HEK293 (cell line): ENCODE measurements around the gene FXYD5.

Source experiments
- CTCF ChIA-PET: fragments of 350-600 bp; formaldehyde crosslinking; extraction: SDS; loops from one replicate; lab custom pipeline; 2021; ENCODE audit warnings: antibody characterized with exemption; lab: Yijun Ruan, JAX
- POLR2A ChIA-PET: fragments of 300-600 bp; formaldehyde crosslinking; extraction: SDS; loops from one replicate; lab custom pipeline; 2020; ENCODE audit warnings: antibody characterized with exemption, inconsistent platforms; lab: Yijun Ruan, JAX
- H3K27ac ChIP-seq: fragments of 200-500 bp; sonication (Bioruptor generic); 2 replicates; pipeline ENCODE4 v1.5.1; 2014; ENCODE audit warnings: low read depth, low read length, control low read depth, inconsistent platforms; ENCODE audit errors: extremely low read depth
- H3K36me3 ChIP-seq, 2 experiments: fragments of 200-500 bp in 1 of 2; sonication (Bioruptor generic) in 1 of 2; 1 replicate in 1 of 2; 2 replicates in 1 of 2; pipeline ENCODE4 v1.5.1; 2014 to 2017; ENCODE audit warnings: inconsistent platforms in 2 of 2, low read length in 2 of 2; ENCODE audit not compliant: control insufficient read depth in 2 of 2, insufficient read depth in 1 of 2
- H3K4me1 ChIP-seq: fragments of 200-500 bp; sonication (Bioruptor generic); 2 replicates; pipeline ENCODE4 v1.5.1; 2014; ENCODE audit warnings: mild to moderate bottlenecking, low read length, inconsistent platforms; ENCODE audit not compliant: control insufficient read depth, insufficient read depth
- H3K4me3 ChIP-seq: 2 replicates; pipeline ENCODE4 v1.5.1; 2011; ENCODE audit warnings: low read depth, mild to moderate bottlenecking, control low read depth, low read length, moderate library complexity
- H3K9me3 ChIP-seq: fragments of 200-500 bp; sonication (Bioruptor generic); 2 replicates; pipeline ENCODE4 v1.5.1; 2014; ENCODE audit warnings: low read depth, low read length, inconsistent platforms; ENCODE audit not compliant: control insufficient read depth, insufficient read depth
- PRDM1 ChIP-seq: fragments of 450-650 bp; formaldehyde crosslinking; IDR thresholded peaks from 2 replicates; pipeline ENCODE4; 2016; ENCODE audit warnings: missing biosample characterization, missing genetic modification characterization
- REPIN1 ChIP-seq: fragments of 450-650 bp; formaldehyde crosslinking; IDR thresholded peaks from 2 replicates; pipeline ENCODE4 v1.5.1; 2017; ENCODE audit warnings: missing biosample characterization, missing genetic modification characterization, low read depth
- ZBTB20 ChIP-seq: fragments of 450-650 bp; formaldehyde crosslinking; IDR thresholded peaks from 2 replicates; pipeline ENCODE4 v1.5.1; 2016; ENCODE audit warnings: missing biosample characterization, missing genetic modification characterization
- ZFP37 ChIP-seq: fragments of 450-650 bp; formaldehyde crosslinking; IDR thresholded peaks from 2 replicates; pipeline ENCODE4 v1.5.1; 2016; ENCODE audit warnings: missing biosample characterization, missing genetic modification characterization
- ZFP41 ChIP-seq: fragments of 450-650 bp; formaldehyde crosslinking; IDR thresholded peaks from 2 replicates; pipeline ENCODE4 v1.5.1; 2016; ENCODE audit warnings: missing biosample characterization, missing genetic modification characterization, borderline replicate concordance
- ZNF121 ChIP-seq: fragments of 450-650 bp; formaldehyde crosslinking; IDR thresholded peaks from 2 replicates; pipeline ENCODE4 v1.5.1; 2016; ENCODE audit warnings: missing biosample characterization, missing genetic modification characterization
- ZNF146 ChIP-seq: fragments of 450-650 bp; formaldehyde crosslinking; IDR thresholded peaks from 2 replicates; pipeline ENCODE4 v1.5.1; 2016; ENCODE audit warnings: missing biosample characterization, missing genetic modification characterization
- ZNF174 ChIP-seq: fragments of 450-650 bp; formaldehyde crosslinking; IDR thresholded peaks from 2 replicates; pipeline ENCODE4 v1.5.0; 2017; ENCODE audit warnings: missing biosample characterization, mild to moderate bottlenecking, missing genetic modification characterization
- ZNF202 ChIP-seq: fragments of 450-650 bp; formaldehyde crosslinking; IDR thresholded peaks from 2 replicates; pipeline ENCODE4 v1.5.1; 2016; ENCODE audit warnings: missing biosample characterization, missing genetic modification characterization, borderline replicate concordance
- ZNF324 ChIP-seq: fragments of 450-650 bp; formaldehyde crosslinking; IDR thresholded peaks from 2 replicates; pipeline ENCODE4 v1.5.1; 2016; ENCODE audit warnings: missing biosample characterization, missing genetic modification characterization
- ZNF335 ChIP-seq: fragments of 450-650 bp; formaldehyde crosslinking; conservative IDR thresholded peaks from 2 replicates; pipeline ENCODE4 v1.5.1; 2016; ENCODE audit warnings: missing biosample characterization, missing genetic modification characterization
- ZNF350 ChIP-seq: fragments of 450-650 bp; formaldehyde crosslinking; IDR thresholded peaks from 2 replicates; pipeline ENCODE4 v1.5.0; 2017; ENCODE audit warnings: missing biosample characterization, mild to moderate bottlenecking, missing genetic modification characterization
- ZNF366 ChIP-seq: fragments of 450-650 bp; formaldehyde crosslinking; conservative IDR thresholded peaks from 2 replicates; pipeline ENCODE4 v1.5.1; 2016; ENCODE audit warnings: missing biosample characterization, missing genetic modification characterization
- ZNF391 ChIP-seq: fragments of 450-650 bp; formaldehyde crosslinking; IDR thresholded peaks from 2 replicates; pipeline ENCODE4 v1.5.1; 2016; ENCODE audit warnings: low read depth, missing biosample characterization, missing genetic modification characterization, borderline replicate concordance
- ZNF48 ChIP-seq: fragments of 450-650 bp; formaldehyde crosslinking; IDR thresholded peaks from 2 replicates; pipeline ENCODE4 v1.5.1; 2016; ENCODE audit warnings: missing biosample characterization, missing genetic modification characterization
- ZNF510 ChIP-seq: fragments of 450-650 bp; formaldehyde crosslinking; IDR thresholded peaks from 2 replicates; pipeline ENCODE4 v1.5.1; 2018; ENCODE audit warnings: mild to moderate bottlenecking, missing genetic modification characterization, missing biosample characterization; ENCODE audit not compliant: insufficient replicate concordance
- ZNF596 ChIP-seq: fragments of 450-650 bp; IDR thresholded peaks from 2 replicates; pipeline ENCODE4 v1.5.0; 2018; ENCODE audit warnings: missing biosample characterization, mild to moderate bottlenecking, missing genetic modification characterization, moderate library complexity
- ZNF768 ChIP-seq: fragments of 450-650 bp; formaldehyde crosslinking; IDR thresholded peaks from 2 replicates; pipeline ENCODE4 v1.5.1; 2018; ENCODE audit warnings: missing biosample characterization, mild to moderate bottlenecking, missing genetic modification characterization
- ZSCAN23 ChIP-seq: fragments of 450-650 bp; formaldehyde crosslinking; IDR thresholded peaks from 2 replicates; pipeline ENCODE4 v1.5.1; 2016; ENCODE audit warnings: missing biosample characterization, missing genetic modification characterization
- TF ChIP-seq, protein P1 (sequence below): fragments of 450-650 bp; formaldehyde crosslinking; IDR thresholded peaks from 2 replicates; pipeline ENCODE4 v1.5.1; 2016; ENCODE audit warnings: missing biosample characterization, missing genetic modification characterization
- TF ChIP-seq, protein P2 (sequence below): fragments of 450-650 bp; formaldehyde crosslinking; IDR thresholded peaks from 2 replicates; pipeline ENCODE4 v1.5.1; 2016; ENCODE audit warnings: missing biosample characterization, missing genetic modification characterization, low read depth
- TF ChIP-seq, protein P3 (sequence below): fragments of 450-650 bp; formaldehyde crosslinking; IDR thresholded peaks from 2 replicates; pipeline ENCODE4 v1.5.1; 2016; ENCODE audit warnings: missing biosample characterization, missing genetic modification characterization
- TF ChIP-seq, protein P4 (sequence below): fragments of 450-650 bp; formaldehyde crosslinking; IDR thresholded peaks from 2 replicates; pipeline ENCODE4 v1.5.1; 2017; ENCODE audit warnings: missing biosample characterization, missing genetic modification characterization
- TF ChIP-seq, protein P5 (sequence below): fragments of 450-650 bp; formaldehyde crosslinking; IDR thresholded peaks from 2 replicates; pipeline ENCODE4 v1.5.1; 2017; ENCODE audit warnings: missing biosample characterization, missing genetic modification characterization
- TF ChIP-seq, protein P6 (sequence below): fragments of 450-650 bp; formaldehyde crosslinking; IDR thresholded peaks from 2 replicates; pipeline ENCODE4 v1.5.1; 2016; ENCODE audit warnings: missing biosample characterization, missing genetic modification characterization
- TF ChIP-seq, protein P7 (sequence below): fragments of 450-650 bp; formaldehyde crosslinking; IDR thresholded peaks from 2 replicates; pipeline ENCODE4 v1.5.1; 2016; ENCODE audit warnings: missing biosample characterization, missing genetic modification characterization

The FXYD5 gene

DNA sequence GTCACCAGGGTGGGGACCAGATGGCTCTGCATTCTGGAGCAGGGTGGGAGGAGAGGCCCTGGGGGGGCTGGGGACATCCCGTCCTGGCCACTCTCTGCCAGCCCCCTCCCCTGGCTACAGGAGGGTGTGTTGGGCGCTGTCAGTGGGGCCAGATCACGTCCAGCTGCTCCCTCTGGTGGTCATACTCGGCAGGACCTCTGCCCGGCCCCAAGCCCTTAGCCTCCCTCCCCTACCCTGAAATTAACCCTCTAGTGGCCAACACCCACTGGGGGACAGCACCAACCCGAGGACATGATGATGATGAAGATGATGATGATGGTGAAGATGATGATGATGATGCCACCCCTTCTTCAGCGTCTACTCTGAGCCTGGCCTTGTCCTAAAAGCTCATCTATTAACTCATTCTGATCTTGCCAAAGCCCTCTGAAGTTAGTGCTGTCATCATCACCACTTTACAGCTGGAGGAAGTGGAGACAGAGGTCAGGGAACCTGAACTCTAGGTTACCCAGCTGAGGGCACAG is 19.1 kb upstream of the FXYD5 start:
- ChIA-PET POLR2A (interaction anchor here (0.9 to 1.3 kb wide), 4 partner anchors 10 to 80 kb away, joined by 3 to 4 read pairs (median 4); partner anchors contain the start of gene FXYD5), CTCF (interaction anchor here (0.5 to 5.5 kb wide), 53 partner anchors 8 to 1099 kb away, joined by 3 to 108 read pairs (median 5); partner anchors contain the start of genes FXYD3, FXYD5 and ZNF181)
- Histone ChIP-seq H3K4me3 (no peak overlapping the region), H3K9me3 (no peaks in the 10 kb centered on the region), H3K27ac (no peak overlapping the region; the same call in 1 of the 2 replicates), H3K36me3 (no peaks in the 10 kb centered on the region; a peak in 1 of 3 replicates), H3K4me1 (peaks cover 3% of the 10 kb centered on the region)
- TF ChIP-seq, protein P1, sequence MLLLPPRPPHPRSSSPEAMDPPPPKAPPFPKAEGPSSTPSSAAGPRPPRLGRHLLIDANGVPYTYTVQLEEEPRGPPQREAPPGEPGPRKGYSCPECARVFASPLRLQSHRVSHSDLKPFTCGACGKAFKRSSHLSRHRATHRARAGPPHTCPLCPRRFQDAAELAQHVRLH, result peak; percentile 78
- TF ChIP-seq, protein P2, sequence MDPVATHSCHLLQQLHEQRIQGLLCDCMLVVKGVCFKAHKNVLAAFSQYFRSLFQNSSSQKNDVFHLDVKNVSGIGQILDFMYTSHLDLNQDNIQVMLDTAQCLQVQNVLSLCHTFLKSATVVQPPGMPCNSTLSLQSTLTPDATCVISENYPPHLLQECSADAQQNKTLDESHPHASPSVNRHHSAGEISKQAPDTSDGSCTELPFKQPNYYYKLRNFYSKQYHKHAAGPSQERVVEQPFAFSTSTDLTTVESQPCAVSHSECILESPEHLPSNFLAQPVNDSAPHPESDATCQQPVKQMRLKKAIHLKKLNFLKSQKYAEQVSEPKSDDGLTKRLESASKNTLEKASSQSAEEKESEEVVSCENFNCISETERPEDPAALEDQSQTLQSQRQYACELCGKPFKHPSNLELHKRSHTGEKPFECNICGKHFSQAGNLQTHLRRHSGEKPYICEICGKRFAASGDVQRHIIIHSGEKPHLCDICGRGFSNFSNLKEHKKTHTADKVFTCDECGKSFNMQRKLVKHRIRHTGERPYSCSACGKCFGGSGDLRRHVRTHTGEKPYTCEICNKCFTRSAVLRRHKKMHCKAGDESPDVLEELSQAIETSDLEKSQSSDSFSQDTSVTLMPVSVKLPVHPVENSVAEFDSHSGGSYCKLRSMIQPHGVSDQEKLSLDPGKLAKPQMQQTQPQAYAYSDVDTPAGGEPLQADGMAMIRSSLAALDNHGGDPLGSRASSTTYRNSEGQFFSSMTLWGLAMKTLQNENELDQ, result 0 out of 2 replicates have a peak, but pooled peaks have one; percentile 19
- TF ChIP-seq ZNF202 (tag by site-specific recombination) (no peak), ZFP37 (peak; percentile 80; the same call in 1 of the 2 replicates), PRDM1 (tag by site-specific recombination) (no peak), ZNF510 (tag by site-specific recombination) (no peak), ZNF335 (tag by site-specific recombination) (no peak), ZNF366 (tag by site-specific recombination) (0 out of 2 replicates have a peak, but pooled peaks have one; percentile 27), ZNF48 (tag by site-specific recombination) (no peak), ZSCAN23 (no peak), ZNF146 (no peak), ZNF768 (tag by site-specific recombination) (no peak), ZNF174 (no peak), ZNF324 (tag by site-specific recombination) (peak; percentile 89), ZNF596 (tag by site-specific recombination) (no peak), REPIN1 (tag by site-specific recombination) (peak; percentile 85; the same call in 1 of the 2 replicates), ZFP41 (tag by site-specific recombination) (no peak), ZNF350 (tag by site-specific recombination) (no peak), ZNF121 (tag by site-specific recombination) (no peak), ZNF391 (tag by site-specific recombination) (peak; percentile 76; the same call in 1 of the 2 replicates), ZBTB20 (tag by site-specific recombination) (peak; percentile 29; the same call in 1 of the 2 replicates)
- TF ChIP-seq, protein P3, sequence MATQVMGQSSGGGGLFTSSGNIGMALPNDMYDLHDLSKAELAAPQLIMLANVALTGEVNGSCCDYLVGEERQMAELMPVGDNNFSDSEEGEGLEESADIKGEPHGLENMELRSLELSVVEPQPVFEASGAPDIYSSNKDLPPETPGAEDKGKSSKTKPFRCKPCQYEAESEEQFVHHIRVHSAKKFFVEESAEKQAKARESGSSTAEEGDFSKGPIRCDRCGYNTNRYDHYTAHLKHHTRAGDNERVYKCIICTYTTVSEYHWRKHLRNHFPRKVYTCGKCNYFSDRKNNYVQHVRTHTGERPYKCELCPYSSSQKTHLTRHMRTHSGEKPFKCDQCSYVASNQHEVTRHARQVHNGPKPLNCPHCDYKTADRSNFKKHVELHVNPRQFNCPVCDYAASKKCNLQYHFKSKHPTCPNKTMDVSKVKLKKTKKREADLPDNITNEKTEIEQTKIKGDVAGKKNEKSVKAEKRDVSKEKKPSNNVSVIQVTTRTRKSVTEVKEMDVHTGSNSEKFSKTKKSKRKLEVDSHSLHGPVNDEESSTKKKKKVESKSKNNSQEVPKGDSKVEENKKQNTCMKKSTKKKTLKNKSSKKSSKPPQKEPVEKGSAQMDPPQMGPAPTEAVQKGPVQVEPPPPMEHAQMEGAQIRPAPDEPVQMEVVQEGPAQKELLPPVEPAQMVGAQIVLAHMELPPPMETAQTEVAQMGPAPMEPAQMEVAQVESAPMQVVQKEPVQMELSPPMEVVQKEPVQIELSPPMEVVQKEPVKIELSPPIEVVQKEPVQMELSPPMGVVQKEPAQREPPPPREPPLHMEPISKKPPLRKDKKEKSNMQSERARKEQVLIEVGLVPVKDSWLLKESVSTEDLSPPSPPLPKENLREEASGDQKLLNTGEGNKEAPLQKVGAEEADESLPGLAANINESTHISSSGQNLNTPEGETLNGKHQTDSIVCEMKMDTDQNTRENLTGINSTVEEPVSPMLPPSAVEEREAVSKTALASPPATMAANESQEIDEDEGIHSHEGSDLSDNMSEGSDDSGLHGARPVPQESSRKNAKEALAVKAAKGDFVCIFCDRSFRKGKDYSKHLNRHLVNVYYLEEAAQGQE, result peak; percentile 99
- TF ChIP-seq, protein P4, sequence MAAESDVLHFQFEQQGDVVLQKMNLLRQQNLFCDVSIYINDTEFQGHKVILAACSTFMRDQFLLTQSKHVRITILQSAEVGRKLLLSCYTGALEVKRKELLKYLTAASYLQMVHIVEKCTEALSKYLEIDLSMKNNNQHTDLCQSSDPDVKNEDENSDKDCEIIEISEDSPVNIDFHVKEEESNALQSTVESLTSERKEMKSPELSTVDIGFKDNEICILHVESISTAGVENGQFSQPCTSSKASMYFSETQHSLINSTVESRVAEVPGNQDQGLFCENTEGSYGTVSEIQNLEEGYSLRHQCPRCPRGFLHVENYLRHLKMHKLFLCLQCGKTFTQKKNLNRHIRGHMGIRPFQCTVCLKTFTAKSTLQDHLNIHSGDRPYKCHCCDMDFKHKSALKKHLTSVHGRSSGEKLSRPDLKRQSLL (tag by site-specific recombination), result no peak
- TF ChIP-seq, protein P5, sequence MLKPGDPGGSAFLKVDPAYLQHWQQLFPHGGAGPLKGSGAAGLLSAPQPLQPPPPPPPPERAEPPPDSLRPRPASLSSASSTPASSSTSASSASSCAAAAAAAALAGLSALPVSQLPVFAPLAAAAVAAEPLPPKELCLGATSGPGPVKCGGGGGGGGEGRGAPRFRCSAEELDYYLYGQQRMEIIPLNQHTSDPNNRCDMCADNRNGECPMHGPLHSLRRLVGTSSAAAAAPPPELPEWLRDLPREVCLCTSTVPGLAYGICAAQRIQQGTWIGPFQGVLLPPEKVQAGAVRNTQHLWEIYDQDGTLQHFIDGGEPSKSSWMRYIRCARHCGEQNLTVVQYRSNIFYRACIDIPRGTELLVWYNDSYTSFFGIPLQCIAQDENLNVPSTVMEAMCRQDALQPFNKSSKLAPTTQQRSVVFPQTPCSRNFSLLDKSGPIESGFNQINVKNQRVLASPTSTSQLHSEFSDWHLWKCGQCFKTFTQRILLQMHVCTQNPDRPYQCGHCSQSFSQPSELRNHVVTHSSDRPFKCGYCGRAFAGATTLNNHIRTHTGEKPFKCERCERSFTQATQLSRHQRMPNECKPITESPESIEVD (tag by site-specific recombination), result no peak
- TF ChIP-seq, protein P6, sequence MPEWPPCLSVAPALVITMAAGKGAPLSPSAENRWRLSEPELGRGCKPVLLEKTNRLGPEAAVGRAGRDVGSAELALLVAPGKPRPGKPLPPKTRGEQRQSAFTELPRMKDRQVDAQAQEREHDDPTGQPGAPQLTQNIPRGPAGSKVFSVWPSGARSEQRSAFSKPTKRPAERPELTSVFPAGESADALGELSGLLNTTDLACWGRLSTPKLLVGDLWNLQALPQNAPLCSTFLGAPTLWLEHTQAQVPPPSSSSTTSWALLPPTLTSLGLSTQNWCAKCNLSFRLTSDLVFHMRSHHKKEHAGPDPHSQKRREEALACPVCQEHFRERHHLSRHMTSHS (tag by site-specific recombination), result no peak
- TF ChIP-seq, protein P7, sequence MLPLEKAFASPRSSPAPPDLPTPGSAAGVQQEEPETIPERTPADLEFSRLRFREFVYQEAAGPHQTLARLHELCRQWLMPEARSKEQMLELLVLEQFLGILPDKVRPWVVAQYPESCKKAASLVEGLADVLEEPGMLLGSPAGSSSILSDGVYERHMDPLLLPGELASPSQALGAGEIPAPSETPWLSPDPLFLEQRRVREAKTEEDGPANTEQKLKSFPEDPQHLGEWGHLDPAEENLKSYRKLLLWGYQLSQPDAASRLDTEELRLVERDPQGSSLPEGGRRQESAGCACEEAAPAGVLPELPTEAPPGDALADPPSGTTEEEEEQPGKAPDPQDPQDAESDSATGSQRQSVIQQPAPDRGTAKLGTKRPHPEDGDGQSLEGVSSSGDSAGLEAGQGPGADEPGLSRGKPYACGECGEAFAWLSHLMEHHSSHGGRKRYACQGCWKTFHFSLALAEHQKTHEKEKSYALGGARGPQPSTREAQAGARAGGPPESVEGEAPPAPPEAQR, result peak; percentile 85
